Endothelial cell of umbilical vein (primary cell): Measurements from ENCODE around the gene L3MBTL4. TPM values are rescaled to one million over a fixed set of nuclear protein-coding genes. Genes with fewer than 3 reads are reported as not detected.

ENCODE experiments used
- BruUV-seq: library from RNA; stranded (reverse); fragments of 400-500 nt; replicated peaks from 2 replicates; lab custom pipeline; 2021; lab: Mats Ljungman, UMichigan
- CTCF ChIA-PET: fragments of 300-600, 350-600 bp; sonication (Branson Sonifier 250); formaldehyde crosslinking; loops from one replicate; lab custom pipeline; 2021; ENCODE audit warnings: antibody characterized with exemption, inconsistent platforms; lab: Charles Lee
- POLR2A ChIA-PET: fragments of 300-600, 350-600 bp; sonication (Branson Sonifier 250); formaldehyde crosslinking; loops from one replicate; lab custom pipeline; 2021; ENCODE audit warnings: antibody characterized with exemption, inconsistent platforms; lab: Charles Lee
- DNase-seq: peaks from one replicate; pipeline ENCODE4 v3.0.0-alpha.2; 2011; ENCODE audit warnings: low read depth, low spot score
- FAIRE-seq: peaks from 2 replicates; lab custom pipeline; 2011; peaks lifted over from hg19 to GRCh38; lab: Jason Lieb, UNC
- H2AFZ ChIP-seq: 2 replicates; pipeline ENCODE4 v1.6.0; 2012; ENCODE audit warnings: low read depth, low read length, control low read depth, inconsistent platforms
- H3K27ac ChIP-seq: 2 replicates; pipeline ENCODE4 v1.5.1; 2011; ENCODE audit warnings: low read depth, mild to moderate bottlenecking, control low read depth, low read length, moderate library complexity; ENCODE audit not compliant: insufficient read depth
- H3K27me3 ChIP-seq, 2 experiments: 2 replicates each; pipeline versions ENCODE4 v1.6.0 to v1.6.1; 2011; ENCODE audit warnings: low read length in 2 of 2, mixed read lengths in 1 of 2; ENCODE audit not compliant: control insufficient read depth in 2 of 2, insufficient read depth in 2 of 2
- H3K36me3 ChIP-seq, 2 experiments: 2 replicates in 1 of 2; 3 replicates in 1 of 2; pipeline ENCODE4 v1.5.1; 2011; ENCODE audit warnings: low read length in 2 of 2, mild to moderate bottlenecking in 1 of 2, moderate library complexity in 1 of 2; ENCODE audit not compliant: control insufficient read depth in 2 of 2, insufficient read depth in 2 of 2; ENCODE audit errors: extremely low read depth in 1 of 2
- H3K4me1 ChIP-seq: 3 replicates; pipeline ENCODE4 v1.5.1; 2011; ENCODE audit warnings: mild to moderate bottlenecking, low read length; ENCODE audit not compliant: control insufficient read depth, insufficient read depth; ENCODE audit errors: extremely low read depth
- H3K4me2 ChIP-seq: 2 replicates; pipeline ENCODE4 v1.6.1; 2011; ENCODE audit warnings: low read length, control low read depth, mixed read lengths; ENCODE audit not compliant: insufficient read depth
- H3K4me3 ChIP-seq, 3 experiments: fragments of 200-600 bp in 1 of 3; sonication (generic), shearing (Covaris generic) in 1 of 3; replicated peaks in 1 of 3; 2 replicates each; pipeline ENCODE4 v1.5.1; 2011 to 2016; ENCODE audit warnings: control low read depth in 3 of 3, low read length in 3 of 3, mild to moderate bottlenecking in 2 of 3, inconsistent platforms in 1 of 3, low read depth in 1 of 3, moderate library complexity in 1 of 3; ENCODE audit not compliant: insufficient read depth in 1 of 3
- H3K79me2 ChIP-seq: 2 replicates; pipeline ENCODE4 v1.6.0; 2012; ENCODE audit warnings: low read length, inconsistent platforms; ENCODE audit not compliant: control insufficient read depth, insufficient read depth
- H3K9ac ChIP-seq: replicated peaks from 2 replicates; pipeline ENCODE3; 2011; ENCODE audit warnings: low read length, control low read depth; ENCODE audit not compliant: insufficient read depth; ENCODE audit errors: extremely low read depth
- H3K9me1 ChIP-seq: replicated peaks from 3 replicates; pipeline ENCODE4 v1.6.0; 2011; ENCODE audit warnings: mild to moderate bottlenecking, low read length; ENCODE audit not compliant: control insufficient read depth, insufficient read depth; ENCODE audit errors: extremely low read depth
- H3K9me3 ChIP-seq: replicated peaks from 2 replicates; pipeline ENCODE4 v1.5.1; 2012; ENCODE audit warnings: low read length, inconsistent platforms; ENCODE audit not compliant: control insufficient read depth, insufficient read depth
- H4K20me1 ChIP-seq: replicated peaks from 2 replicates; pipeline ENCODE3; 2011; ENCODE audit warnings: mild to moderate bottlenecking, low read length; ENCODE audit not compliant: control insufficient read depth, insufficient read depth; ENCODE audit errors: extremely low read depth
- EZH2 ChIP-seq: IDR thresholded peaks from 2 replicates; pipeline ENCODE4 v1.6.1; 2012; ENCODE audit warnings: borderline replicate concordance, low read depth, mild to moderate bottlenecking, moderate library complexity, low read length, inconsistent platforms; ENCODE audit not compliant: severe bottlenecking
- FOS ChIP-seq: IDR thresholded peaks from 2 replicates; pipeline ENCODE4 v1.6.1; 2011; ENCODE audit warnings: mild to moderate bottlenecking, low read length, moderate library complexity, borderline replicate concordance; ENCODE audit not compliant: insufficient read depth
- GATA2 ChIP-seq: IDR thresholded peaks from 2 replicates; pipeline ENCODE4 v1.7.0; 2011; ENCODE audit warnings: low read depth, mild to moderate bottlenecking, moderate library complexity, mixed read lengths, low read length; ENCODE audit not compliant: insufficient read length, insufficient read depth
- JUN ChIP-seq: IDR thresholded peaks from 2 replicates; pipeline ENCODE4 v1.6.1; 2011; ENCODE audit warnings: borderline replicate concordance, low read depth; ENCODE audit not compliant: insufficient read length, insufficient read depth
- MYC ChIP-seq: IDR thresholded peaks from one replicate; pipeline ENCODE4 v1.6.1; 2011; ENCODE audit warnings: mild to moderate bottlenecking, low read depth, low read length
- POLR2A ChIP-seq: IDR thresholded peaks from 2 replicates; pipeline ENCODE4 v1.6.1; 2012; ENCODE audit warnings: low read depth, mild to moderate bottlenecking, control low read depth, low read length
- POLR2AphosphoS5 ChIP-seq: IDR thresholded peaks from 2 replicates; pipeline ENCODE4 v1.6.1; 2012; ENCODE audit warnings: low read depth, mild to moderate bottlenecking, control low read depth, low read length, moderate library complexity; ENCODE audit not compliant: insufficient read depth
- dilution Hi-C: fragments of 300-500 bp; cut with MboI; formaldehyde crosslinking; loops from one replicate; pipeline ENCODE4 v1.15.0; 2019; ENCODE audit warnings: low sequenced_read_pairs; ENCODE audit not compliant: extremely low pct_ligation_motif_present
- intact Hi-C: fragments of 100-400 bp; cut with micrococcal nuclease; formaldehyde crosslinking; loops from one replicate; pipeline ENCODE4 v1.10.0; 2022
- polyA plus RNA-seq, 4 experiments: library from polyadenylated mRNA; depleted of rRNA in 3 of 4; stranded (reverse) in 3 of 4; unstranded in 1 of 4; fragments of >200 nt; gene quantifications; 2 replicates each; pipeline versions ENCODE4 v1.2.1 to v1.2.3, GENCODE V29; 2011 to 2012; ENCODE audit warnings: missing spikeins in 1 of 4
- total RNA-seq: library from RNA; stranded (reverse); gene quantifications from 2 replicates; pipeline ENCODE4 v1.2.3, GENCODE V29; 2021
- TF ChIP-seq, protein P1 (sequence below), 2 donors: IDR thresholded peaks; 1 replicate in 1 of 2; 2 replicates in 1 of 2; pipeline ENCODE4 v1.5.1; 2011; ENCODE audit warnings: low read length in 2 of 2, mild to moderate bottlenecking in 2 of 2, moderate library complexity in 2 of 2, control low read depth in 1 of 2, inconsistent platforms in 1 of 2, low read depth in 1 of 2; ENCODE audit not compliant: insufficient read depth in 1 of 2; ENCODE audit errors: extremely low read depth in 1 of 2
- TF ChIP-seq, protein P2 (sequence below): IDR thresholded peaks from 2 replicates; pipeline ENCODE4 v1.6.1; 2011; ENCODE audit not compliant: insufficient read depth, insufficient read length

The L3MBTL4 gene
- total and polyA plus RNA-seq, 2 donors (not counting 3 experiments of a cell fraction or from before 2014, with no cell fraction given) = 0.80 TPM; not detected in 1

DNA sequence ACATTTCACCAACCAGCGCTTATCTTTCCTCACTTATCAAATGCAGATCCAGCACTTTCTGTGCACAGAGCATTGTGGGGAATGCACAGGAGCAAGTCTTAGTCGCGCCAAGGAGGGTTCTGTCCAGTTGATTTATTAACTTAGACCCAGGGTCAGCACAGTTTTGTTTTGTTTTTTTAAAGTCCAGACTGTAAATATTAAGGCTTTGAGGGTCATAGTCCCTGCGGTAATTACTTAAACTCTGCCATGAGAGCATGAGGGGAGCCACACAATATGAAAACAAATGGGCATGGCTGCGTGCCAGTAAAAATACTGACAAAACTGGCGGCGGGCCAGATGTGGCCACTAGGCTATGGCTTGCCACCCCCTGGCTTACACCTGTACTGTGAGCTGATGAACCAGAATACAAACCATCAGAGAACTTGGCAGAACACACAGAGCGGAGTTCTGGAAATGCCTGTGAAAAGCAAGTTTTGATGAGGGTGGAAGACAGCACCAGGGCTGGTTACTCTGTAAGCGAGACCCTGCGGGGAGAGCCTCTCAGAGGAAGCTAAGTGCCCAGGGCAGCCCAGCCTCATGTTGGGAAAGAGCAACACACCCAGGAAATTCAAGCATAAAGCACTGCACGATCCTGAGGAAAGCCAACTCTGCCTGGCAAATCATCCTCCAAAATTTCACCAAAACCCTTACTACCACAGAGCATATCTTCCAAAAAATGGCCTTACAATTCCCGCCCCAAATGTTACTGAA lies 43.6 kb downstream of the L3MBTL4 start:
- Histone ChIP-seq H2AFZ (no peak overlapping the region), H4K20me1 (no peaks in the 10 kb centered on the region), H3K4me3 (no peak overlapping the region), H3K79me2 (no peaks in the 10 kb centered on the region), H3K9ac (no peak overlapping the region), H3K4me2 (no peak overlapping the region), H3K9me3 (no peaks in the 10 kb centered on the region), H3K4me1 (no peaks in the 10 kb centered on the region), H3K9me1 (no peaks in the 10 kb centered on the region), H3K27me3 (no peaks in the 10 kb centered on the region), H3K27ac (no peak overlapping the region), H3K36me3 (no peaks in the 10 kb centered on the region)
- TF ChIP-seq POLR2A (no peak), MYC (no peak), FOS (no peak), JUN (no peak), EZH2 (no peak), POLR2AphosphoS5 (no peak), GATA2 (no peak)
- TF ChIP-seq, protein P1, sequence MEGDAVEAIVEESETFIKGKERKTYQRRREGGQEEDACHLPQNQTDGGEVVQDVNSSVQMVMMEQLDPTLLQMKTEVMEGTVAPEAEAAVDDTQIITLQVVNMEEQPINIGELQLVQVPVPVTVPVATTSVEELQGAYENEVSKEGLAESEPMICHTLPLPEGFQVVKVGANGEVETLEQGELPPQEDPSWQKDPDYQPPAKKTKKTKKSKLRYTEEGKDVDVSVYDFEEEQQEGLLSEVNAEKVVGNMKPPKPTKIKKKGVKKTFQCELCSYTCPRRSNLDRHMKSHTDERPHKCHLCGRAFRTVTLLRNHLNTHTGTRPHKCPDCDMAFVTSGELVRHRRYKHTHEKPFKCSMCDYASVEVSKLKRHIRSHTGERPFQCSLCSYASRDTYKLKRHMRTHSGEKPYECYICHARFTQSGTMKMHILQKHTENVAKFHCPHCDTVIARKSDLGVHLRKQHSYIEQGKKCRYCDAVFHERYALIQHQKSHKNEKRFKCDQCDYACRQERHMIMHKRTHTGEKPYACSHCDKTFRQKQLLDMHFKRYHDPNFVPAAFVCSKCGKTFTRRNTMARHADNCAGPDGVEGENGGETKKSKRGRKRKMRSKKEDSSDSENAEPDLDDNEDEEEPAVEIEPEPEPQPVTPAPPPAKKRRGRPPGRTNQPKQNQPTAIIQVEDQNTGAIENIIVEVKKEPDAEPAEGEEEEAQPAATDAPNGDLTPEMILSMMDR (IDR thresholded peaks at IDR 0.05; ENCODE audit: extremely low read depth in 1 of 2, insufficient read depth in 1 of 2, low read depth in 1 of 2, low read length in 2 of 2) = no peak
- TF ChIP-seq, protein P2, sequence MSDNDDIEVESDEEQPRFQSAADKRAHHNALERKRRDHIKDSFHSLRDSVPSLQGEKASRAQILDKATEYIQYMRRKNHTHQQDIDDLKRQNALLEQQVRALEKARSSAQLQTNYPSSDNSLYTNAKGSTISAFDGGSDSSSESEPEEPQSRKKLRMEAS = no peak
- DNase-seq (no peak), FAIRE-seq (no peak)
- ChIA-PET POLR2A (no interaction called here), CTCF (no interaction called here)
- dilution Hi-C loops = no loop called here
- BruUV-seq = no TSS peak
- intact Hi-C loops = no loop called here
